NCI-H1694 treated with DMSO at 0.1 percent for 48 hours (cell line): ENCODE results near the gene GRAMD1C.

Experiments used
- DNase-seq: peaks from one replicate; lab custom pipeline; 2025; lab: John Stamatoyannopoulos, UW

GRAMD1C gene

DNA sequence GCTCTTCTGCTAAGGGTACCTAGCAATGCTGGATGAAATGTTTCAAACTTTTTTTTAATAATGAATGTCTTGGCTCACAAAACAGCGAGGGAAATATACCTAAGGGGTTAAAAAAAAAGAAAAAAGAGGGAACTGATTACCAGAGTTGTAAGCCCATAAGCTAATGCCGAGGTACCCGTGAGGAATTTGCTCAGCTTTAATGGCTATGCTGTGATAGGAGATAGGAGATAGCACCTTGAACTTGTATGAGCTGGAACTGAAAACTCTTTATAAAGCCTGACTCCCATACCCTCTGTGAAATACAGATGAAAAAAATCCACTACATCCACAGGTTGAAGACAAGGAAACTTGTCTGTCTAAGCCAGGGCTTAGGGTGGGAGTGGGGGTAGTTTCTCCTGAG, 13.9 kb downstream of the GRAMD1C start:
- no peak for DNase-seq

DNA sequence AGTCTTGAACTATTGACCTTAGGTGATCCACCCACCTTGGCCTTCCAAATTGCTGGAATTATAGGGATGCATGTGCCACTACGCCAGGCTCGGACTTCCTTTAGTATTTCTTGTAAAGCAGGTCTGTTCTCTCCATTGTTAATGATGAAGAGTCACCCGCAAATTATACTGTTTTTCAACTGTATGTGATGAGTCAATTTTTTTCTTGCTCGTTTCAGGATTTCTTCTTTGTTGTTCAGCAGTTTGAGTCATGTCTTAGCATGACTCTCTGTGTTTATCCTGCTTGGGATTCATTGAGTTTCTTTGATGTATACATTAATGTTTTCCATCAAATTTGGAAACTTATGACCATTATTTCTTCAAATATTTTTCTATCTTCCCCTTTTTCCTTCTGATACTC, 28.9 kb downstream of the GRAMD1C start:
- no peak for DNase-seq

DNA sequence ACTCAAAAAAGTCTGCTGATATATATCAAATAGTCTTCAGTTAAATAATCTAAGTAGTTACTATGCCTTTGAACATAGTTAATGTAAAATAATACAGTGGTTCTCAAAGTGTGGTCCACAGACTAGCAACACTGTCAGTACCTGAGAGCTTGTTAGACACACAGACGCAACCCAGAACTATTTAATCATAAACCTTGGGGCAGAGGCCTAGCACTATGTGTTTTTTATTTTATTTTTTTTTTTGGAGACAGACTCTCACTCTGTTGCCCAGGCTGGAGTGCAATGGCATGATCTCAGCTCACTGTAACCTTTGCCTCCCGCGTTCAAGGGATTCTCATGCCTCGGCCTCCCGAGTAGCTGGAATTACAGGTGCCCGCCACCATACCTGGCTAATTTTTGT, 34.7 kb downstream of the GRAMD1C start:
- no peak for DNase-seq

DNA sequence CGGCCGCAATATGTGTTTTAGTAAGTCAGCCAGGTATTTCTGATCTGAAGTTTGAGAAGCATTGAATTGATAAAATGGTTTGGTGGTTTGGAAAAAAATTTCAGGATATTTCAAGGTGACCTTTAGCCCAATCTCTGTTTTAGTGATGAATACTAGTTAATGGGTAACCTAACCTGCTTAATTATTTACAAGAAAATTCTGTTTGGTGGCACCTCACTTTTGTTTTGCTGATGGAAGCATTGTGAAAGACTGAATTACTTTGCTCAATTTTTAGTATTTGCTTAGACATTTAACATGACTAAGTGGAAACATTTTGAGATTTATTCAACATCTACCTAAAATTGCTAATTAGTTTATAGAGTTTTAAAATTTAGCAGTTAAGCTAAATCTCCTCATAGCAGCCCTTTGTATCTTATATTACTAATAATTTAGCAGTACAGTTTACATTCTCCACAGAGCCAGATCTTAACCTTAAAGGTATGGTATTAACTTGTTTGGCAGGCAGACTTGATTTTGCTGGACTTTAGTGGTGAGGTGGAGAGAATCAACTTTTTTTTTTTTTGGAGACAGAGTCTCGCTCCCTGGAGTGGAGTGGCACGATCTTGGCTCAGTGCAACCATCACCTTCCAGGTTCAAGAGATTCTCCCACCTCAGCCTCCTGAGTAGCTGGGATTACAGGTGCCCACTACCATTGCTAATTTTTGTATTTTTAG, 35.4 kb downstream of the GRAMD1C start:
- DNase-seq: no peak

DNA sequence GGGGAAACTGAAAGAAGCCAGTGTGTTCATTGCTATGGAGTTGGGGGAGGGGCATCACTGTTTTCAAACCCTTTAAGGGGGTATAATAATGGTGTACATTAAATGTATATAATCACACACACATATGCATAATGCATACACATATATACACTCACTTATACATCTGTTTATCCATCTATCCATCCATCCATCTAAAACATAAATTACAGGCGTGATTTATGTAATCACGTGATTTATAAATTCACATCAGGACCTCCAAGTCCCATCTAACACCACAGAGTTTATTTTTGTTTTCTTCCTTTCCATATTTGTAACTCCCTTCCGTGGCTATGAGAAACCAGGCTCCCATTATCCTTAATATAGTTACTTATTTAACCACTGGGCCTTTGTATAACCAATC, 39.8 kb downstream of the GRAMD1C start:
- DNase-seq: no peak

DNA sequence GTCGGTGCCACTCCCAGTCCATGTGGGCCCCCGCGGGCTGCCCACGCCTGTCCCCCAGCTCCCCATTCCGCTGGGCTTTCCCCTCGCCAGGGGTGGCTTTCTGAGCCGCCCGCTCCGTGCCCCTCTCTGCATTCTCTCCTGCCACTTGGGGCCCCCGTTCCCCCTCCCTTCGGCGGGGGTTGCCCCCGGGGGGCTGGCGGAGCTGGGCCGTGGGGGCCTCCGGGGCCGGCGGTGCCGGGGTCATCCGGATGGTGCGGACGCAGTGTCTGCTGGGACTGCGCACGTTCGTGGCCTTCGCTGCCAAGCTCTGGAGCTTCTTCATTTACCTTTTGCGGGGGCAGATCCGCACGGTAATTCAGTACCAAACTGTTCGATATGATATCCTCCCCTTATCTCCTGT, 46.5 kb downstream of the GRAMD1C start:
- DNase-seq: no peak

DNA sequence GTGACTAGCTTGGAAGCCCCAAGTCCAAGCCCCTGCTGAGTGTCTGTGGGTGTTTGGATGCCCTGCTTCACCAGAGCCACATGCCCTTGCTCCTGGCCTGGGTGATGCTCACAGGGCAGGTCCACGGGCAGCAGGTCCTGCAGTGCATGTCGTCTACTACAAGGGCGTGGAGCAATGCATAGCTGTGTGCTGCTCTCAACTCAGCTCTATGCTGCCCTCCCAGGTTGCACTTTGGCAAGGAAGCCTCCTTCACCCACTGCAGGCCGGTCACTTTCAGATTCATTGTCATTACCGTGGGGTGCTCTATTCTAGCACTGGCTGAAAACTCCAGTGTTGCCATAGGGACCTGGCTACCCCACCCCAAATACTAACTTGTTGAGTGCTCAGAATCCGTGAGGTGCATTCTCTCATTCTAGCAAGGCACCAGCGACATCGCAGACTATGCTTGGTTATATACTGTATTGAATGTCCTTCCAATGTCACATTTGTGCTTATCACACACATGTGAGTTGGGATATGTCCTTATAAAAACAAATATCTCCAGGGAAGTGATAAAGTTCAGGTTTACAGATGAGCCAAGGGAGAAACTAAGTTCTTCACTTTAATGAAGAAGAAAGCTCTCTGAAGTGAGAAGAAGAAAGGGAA, 51.8 kb downstream of the GRAMD1C start:
- no peak for DNase-seq

DNA sequence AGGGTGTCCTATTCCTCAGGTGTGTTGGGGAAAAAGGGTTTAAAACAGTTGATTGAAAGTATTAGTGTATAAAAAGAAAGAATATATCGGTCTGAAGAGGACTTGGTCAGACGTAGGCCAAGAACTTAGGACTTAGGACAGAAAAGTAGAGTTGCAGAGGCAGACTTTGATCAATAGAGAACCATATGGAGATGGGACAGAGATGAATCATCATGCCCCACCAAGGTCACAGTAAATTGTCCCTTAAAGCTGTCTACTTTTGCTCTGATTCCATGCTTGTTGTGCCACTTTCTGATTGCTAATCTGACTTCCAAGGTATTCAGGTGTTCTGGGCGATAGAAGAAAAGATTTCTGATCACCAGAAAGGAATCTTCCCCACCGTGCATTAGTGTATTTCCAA, 56.3 kb downstream of the GRAMD1C start:
- no peak for DNase-seq

DNA sequence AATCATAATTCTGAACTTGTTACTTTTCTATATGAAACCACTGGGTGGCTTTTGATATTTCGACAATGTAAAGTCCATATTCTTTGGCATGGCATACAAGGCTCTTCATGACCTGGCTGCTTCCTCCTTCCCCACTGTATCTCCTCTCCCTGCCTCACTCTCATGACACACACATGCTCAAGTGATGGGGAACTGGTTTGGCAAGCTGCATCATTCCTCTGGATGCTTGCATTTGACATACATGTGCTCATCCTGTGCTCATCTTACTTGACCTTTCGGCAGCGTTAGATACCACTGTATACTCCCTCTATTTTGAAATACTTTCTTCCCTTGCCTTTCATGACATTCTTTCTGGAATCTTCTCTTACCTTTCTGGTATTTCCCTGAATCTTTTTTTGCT, 57.4 kb downstream of the GRAMD1C start:
- no peak for DNase-seq

DNA sequence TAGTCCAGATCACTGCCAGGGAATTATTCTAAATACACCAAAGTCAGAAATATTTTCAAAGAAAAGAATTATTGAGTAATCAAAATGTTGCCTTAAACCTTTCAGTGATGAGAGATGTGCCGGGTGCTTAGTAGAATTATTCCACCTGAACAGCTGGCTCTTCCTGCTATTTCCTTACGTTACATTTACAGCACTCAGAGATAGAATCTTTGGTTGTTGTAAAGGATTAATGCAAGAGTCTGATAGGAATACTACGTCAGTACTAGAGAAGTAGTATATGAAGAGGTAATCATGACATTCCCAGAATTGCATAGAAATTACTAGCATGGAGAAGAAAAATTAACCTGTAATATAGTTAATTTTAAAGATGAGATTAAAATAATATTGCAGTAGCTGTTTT, 58.3 kb downstream of the GRAMD1C start:
- no peak for DNase-seq

DNA sequence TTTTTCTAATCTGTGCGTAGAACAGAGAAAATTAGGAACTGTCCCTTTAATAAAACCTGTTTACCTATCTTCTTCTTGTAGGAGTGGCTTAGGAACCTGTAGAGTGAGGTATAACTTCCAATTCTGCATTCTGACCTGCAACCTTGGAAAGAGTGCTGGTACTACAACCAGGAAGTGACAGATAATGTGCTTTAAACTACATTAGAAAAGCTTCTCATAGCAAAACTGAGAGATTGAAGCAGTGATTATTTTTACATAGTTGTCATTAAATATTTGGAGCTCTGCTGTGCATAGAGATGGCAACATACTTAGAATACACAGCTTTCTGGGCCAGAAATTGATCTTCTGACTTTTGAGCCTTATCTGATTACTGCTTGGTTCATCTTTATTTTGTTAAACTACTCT, 58.8 kb downstream of the GRAMD1C start:
- no peak for DNase-seq

DNA sequence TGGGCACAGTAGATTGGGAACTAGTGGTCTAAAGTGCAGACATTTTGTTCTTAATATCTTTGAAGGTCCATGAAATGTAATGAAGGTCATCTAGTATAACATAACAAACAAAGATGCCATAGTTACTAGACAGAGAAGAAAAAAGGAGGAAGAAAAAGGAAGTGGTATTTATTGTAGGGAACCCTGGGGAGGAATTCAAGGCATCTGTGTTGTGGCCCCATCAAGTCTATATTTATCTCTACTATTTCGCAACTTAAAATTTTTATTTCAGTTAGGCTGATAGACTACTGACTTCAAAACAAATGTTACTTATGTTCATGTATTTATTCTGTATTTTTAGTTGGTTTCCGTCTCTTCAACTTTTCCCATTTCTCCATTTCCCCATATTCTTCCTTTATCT, 60.3 kb downstream of the GRAMD1C start:
- DNase-seq: no peak

DNA sequence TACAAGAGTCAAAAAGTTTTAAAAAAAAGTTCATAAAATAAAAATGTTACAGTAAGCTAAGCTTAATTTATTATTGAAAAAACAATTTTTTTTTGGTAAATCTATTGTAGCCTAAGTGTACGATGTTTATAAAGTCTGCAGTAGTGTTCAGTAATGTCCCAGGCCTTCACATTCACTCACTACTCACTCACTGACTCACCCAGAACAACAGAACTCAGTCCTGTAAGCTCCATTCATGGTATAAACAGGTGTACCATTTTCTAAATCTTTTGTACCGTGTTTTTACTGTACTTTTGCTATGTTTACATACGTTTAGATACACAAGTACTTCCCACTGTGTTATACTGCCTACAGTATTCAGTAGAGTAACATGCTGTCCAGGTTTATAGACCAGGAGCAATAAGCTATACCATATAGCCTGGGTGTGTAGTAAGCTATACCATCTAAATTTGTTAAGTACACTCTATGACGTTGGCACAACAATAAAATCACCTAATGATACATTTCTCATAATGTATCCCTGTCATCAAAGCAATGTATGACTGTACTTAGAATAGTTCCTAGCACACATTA, 68.1 kb downstream of the GRAMD1C start:
- no peak for DNase-seq

DNA sequence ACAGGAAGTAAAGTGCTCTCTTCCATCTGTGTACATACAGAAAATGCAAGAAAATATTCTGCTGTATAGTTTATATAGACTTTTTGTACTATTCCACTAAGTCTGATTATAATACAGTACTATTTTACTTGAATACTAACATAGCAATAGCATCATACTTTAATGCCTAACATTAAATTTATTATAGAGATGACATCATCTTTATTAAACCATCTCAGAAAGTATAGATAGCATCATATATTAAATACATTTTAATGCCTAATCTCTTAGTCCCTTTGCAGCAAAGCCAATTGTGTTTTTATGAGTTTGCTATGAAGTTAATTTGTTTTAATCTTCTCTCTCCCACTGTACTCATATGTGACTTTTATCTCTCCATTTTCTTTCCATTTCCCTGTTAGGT, 69.5 kb downstream of the GRAMD1C start:
- no peak for DNase-seq

DNA sequence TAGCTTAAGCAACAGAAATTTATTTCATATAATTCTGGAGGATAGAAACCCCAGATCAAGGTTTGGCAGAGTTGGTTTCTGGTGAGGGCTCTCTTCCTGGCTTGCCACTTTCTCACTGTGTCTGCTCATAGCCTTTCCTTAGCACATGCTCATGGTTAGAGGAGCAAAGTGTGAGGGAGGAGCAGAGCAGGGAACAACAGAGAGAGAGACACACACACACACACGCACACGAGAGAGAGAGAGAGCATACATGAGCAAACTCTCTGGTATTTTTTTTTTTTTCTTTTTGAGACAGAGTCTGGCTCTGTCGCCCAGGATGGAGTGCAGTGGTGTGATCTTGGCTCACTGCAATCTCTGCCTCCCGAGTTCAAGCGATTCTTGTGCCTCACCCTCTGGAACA, 72.4 kb downstream of the GRAMD1C start:
- DNase-seq: no peak

DNA sequence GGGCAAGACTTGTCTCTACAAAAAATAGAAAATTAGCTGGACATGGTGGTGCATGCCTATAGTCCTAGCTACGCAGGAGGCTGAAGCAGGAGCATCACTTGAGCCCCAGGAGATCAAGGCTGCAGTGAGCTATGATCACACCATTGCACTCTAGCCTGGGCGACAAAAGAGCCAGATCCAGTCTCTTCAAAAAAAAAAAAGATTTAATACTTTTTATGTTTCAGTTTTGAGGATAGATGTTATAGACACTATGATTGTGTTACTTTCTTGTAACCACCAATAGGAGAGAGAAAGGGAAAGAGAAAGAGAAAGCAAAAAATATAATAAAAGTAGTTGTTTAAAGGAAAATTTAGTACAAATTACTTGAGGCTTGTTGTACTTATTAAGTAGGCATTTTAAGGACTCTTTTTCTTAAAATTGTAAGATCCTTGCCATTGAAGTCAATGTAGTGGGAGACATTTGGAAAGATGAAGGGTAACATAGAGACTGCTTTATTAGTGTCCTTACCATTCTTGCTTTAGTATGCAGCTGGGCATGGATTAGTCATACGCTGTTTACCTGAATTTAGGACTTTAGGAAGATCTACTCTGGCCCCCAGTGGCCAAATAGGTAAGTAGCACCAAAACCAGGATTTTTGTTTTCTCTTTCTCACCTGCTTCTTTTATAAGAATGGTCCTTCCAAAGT, 74.1 kb downstream of the GRAMD1C start:
- DNase-seq: peak; percentile 74

DNA sequence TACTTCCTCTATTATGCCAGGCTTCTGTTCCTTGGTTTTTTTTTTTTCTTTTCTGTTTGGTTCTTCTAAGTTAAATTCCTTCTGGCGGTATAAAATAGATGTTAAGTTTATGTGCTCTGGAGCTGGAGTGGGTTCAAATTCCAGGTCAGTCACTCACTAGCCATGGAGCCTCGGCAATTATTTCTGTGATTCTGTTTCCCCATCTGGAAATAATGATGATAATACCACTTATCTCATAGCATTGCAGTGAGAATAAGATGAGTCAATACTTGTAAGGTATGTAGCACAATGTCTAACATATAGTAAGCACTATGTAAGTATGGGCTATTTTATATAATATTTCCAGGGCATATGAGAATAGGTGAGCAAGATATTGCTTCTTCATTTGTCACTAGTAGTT, 76.1 kb downstream of the GRAMD1C start:
- DNase-seq: no peak

DNA sequence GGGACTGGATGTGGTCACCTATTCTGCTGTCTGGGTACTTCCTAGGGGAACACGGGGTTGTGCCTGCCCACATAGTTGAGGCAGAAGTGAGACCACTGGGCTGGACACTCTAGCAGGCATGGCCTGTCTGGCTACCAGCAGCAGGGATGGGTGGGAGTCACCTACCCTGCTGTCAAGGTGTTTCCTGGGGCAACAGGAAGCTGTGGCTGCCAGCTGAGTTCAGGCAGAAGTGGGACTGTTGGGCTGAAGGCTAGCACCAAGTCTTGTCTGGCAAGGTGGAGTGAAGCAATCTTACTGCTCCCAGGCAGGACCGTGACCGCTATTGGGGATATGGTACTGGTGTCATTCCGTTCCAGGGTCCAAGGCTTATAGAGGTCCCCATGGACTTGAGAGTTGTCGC, 89.0 kb downstream of the GRAMD1C start:
- no peak for DNase-seq

DNA sequence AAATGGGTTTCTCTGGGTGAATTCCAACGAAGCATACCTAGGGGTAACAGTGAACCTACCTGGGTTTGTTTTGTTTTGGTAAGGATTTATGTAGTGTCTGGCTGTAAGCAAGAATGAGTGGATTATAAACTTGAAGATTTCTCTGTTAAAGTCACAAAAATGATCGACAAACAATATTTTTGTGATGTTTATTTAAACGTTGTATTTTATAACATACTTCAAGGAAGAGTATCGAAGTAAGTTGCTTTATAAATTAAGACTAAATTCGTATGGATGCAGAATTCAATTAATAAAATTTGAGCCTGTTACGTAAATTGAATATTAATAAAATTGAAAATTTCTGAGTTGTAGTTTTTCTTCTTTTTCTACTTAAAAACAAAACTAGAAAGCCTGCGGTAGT, 108.2 kb downstream of the GRAMD1C start:
- DNase-seq: no peak

DNA sequence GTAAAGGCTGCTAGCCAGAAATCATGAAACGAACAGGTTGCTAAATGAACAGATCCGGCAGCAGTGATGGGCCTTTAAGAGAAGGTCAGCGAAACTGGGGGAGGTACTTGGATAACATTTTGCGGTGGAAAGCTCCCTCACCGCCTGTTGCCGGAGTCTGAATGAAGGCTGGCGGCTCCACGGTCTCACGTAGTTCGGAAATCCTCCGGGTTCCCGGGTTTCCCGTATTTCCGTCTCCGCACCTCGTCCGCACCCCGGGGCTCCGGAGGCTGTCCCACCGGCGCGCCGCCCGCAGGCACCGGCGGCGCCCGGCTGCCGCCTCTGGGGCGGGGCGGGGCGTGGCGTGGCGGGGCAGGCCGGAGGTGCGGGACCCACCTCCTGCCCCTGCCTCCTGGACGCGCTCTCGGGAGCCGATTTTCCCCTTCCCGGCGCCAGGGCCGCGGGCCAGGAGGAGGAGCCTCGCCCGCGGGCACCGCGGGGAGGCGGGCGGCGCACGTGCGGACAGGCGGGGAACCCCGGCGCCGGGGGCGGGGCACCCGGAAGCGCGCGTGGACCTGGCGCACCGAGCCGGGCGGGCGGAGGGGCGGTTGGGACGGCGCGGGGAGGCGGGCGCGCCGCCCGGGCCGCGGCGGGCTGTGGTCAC, 108.9 kb downstream of the GRAMD1C start, which contains the start of gene ZDHHC23:
Gene ZDHHC23 (plus strand): TSS at position 642 of the 643 bp plus-strand sequence. CDS start 790 bp downstream, outside the sequence.
- DNase-seq: peak; percentile 56

DNA sequence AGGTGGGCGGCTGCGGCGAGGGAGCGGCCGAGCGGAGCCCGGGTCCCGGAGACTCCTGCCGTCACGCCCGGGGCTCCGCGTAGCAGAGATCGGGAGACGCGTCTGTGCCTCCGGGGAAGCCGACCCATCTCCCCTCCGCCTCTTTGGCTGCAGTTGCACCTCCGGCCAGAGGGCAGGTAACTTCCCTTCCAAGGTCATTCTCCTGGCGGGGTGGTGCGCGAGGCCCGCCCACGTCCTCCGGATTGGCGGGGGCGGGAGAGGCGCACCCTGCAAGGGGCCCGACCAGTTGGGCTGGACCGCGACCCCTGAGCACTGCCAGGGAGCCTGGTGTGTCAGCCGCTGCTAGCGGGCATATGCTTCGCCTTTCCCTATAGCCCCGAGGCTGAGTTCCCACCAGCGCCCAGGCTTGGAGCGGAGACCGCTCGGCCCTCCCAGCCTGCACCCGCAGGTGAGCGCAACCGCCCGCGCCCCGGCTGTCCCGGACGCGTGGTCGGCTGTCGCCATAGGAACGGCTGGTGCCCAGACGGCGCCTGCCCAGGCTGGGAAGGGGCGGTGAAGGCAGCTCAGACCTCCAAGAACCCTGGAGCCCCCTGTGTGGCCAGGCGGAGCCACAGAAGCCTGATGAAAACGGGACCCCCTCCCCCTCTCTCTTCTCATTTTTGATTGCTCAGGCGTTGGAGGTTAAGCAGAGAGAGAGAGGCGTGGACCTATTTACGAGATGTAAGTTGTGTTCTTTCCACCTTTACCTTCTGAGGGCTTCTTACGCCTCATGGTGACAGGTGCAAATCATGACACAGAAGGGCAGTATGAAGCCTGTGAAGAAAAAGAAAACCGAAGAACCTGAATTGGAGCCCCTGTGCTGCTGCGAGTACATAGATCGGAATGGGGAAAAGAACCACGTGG, 109.7 kb downstream of the GRAMD1C start:
- no peak for DNase-seq
